Measurements from ENCODE around the gene RSRC2. TPM values are rescaled to one million over a fixed set of nuclear protein-coding genes. Genes with fewer than 3 reads are reported as not detected.

The RSRC2 gene
- total and polyA plus RNA-seq, 10 of the 15 experiments (the other 5 are each of a cell fraction or from before 2014, with no cell fraction given) = 49.8 to 112 (median 60.6) TPM

DNA sequence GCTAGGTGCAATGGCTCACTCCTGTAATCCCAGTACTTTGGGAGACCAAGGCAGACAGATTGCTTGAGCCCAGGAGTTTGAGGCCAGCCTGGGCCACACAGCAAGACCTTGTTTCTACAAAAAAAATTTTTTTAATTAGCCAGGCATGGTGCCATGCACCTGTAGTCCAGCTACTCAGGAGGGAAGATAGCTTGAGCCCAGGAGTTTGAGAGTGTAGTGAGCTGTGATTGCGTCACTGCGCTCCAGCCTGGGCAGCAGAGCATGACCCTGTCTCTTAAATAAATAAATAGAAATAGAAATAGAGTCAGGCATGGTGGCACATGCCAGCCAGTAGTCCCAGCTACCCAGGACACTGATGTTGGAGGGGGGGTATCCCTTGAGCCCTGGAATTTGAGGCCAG, 67.5 kb downstream of the RSRC2 start (continued):
- TF ChIP-seq, protein P1, sequence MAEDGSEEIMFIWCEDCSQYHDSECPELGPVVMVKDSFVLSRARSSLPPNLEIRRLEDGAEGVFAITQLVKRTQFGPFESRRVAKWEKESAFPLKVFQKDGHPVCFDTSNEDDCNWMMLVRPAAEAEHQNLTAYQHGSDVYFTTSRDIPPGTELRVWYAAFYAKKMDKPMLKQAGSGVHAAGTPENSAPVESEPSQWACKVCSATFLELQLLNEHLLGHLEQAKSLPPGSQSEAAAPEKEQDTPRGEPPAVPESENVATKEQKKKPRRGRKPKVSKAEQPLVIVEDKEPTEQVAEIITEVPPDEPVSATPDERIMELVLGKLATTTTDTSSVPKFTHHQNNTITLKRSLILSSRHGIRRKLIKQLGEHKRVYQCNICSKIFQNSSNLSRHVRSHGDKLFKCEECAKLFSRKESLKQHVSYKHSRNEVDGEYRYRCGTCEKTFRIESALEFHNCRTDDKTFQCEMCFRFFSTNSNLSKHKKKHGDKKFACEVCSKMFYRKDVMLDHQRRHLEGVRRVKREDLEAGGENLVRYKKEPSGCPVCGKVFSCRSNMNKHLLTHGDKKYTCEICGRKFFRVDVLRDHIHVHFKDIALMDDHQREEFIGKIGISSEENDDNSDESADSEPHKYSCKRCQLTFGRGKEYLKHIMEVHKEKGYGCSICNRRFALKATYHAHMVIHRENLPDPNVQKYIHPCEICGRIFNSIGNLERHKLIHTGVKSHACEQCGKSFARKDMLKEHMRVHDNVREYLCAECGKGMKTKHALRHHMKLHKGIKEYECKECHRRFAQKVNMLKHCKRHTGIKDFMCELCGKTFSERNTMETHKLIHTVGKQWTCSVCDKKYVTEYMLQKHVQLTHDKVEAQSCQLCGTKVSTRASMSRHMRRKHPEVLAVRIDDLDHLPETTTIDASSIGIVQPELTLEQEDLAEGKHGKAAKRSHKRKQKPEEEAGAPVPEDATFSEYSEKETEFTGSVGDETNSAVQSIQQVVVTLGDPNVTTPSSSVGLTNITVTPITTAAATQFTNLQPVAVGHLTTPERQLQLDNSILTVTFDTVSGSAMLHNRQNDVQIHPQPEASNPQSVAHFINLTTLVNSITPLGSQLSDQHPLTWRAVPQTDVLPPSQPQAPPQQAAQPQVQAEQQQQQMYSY (CRISPR knock-in tag; IDR thresholded peaks at IDR 0.05) = no peak
- TF ChIP-seq WRNIP1 (IDR thresholded peaks at IDR 0.05; ENCODE audit: borderline replicate concordance, low read depth, low read length) (no peak), IRF4 (IDR thresholded peaks at IDR 0.05; ENCODE audit: low read depth, low read length) (no peak), SREBF1 (IDR thresholded peaks at IDR 0.05; ENCODE audit: low read length) (no peak), YY1 (IDR thresholded peaks at IDR 0.05; ENCODE audit: low read depth, low read length) (no peak), POLR2AphosphoS2 (IDR thresholded peaks at IDR 0.05; ENCODE audit: low read depth, low read length) (no peak), RUNX3 (IDR thresholded peaks at IDR 0.05; ENCODE audit: low read length) (no peak)

DNA sequence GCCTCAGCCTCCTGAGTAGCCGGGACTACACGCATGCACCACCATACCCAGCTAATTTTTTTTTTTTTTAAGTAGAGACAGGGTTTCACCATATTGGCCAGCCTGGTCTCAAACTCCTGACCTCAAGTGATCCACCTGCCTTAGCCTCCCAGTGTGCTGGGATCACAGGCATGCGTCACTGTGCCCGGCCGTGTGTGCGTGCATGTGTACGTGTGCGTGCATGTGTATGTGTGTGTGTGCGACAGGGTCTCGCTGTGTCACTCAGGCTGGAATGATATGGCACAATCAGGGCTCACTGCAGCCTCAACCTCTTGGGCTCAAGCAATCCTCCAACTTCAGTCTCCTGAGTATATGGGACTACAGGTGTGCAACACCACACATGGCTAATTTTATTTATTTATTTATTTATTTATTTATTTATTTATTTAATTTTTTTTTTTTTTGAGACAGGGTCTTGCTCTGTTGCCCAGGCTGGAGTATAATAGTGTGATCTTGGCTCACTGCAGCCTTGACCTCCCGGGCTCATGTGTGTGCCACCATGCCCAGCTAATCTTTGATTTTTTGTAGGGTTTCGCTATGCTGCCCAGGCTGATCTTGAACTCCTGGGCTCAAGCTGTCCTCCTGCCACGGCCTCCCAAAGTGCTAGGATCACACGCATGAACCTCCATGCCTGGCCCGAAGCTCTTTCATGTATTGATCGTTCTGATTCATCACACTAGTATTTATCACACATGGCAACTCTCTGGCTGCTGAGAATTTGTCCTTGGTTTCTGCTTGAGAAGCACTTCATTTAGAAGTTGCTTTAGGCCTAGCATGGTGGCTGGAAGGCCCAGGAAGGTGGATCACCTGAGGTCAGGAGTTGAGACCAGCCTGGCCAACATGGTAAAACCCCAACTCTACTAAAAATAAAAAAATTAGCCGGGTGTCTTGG, 68.4 kb downstream of the RSRC2 start:
- in situ Hi-C loops (cut with MboI) = no loop called here
- Histone ChIP-seq H3K4me3 (no peak overlapping the region), H3K27ac (ENCODE audit: control insufficient read depth, insufficient read depth) (no peak overlapping the region), H4K20me1 (ENCODE audit: control insufficient read depth, insufficient read depth) (no peaks in the 10 kb centered on the region), H2AFZ (ENCODE audit: control insufficient read depth, low read depth, low read length) (peak overlapping the region; percentile 76), H3K9me3 (replicated peaks; ENCODE audit: control insufficient read depth, insufficient read depth, low read length) (no peaks in the 10 kb centered on the region), H3K27me3 (replicated peaks in 1 of 2; ENCODE audit: control insufficient read depth in 2 of 2, insufficient read depth in 2 of 2, low read length in 1 of 2) (no peaks in the 10 kb centered on the region), H3K4me1 (ENCODE audit: control insufficient read depth, insufficient read depth, low read length) (peaks cover 15% of the 10 kb centered on the region), H3K9ac (ENCODE audit: control insufficient read depth, insufficient read depth, low read length) (no peak overlapping the region), H3K4me2 (ENCODE audit: control insufficient read depth, insufficient read depth) (no peak overlapping the region; the same call in 1 of the 2 replicates), H3K36me3 (ENCODE audit: control insufficient read depth in 2 of 2, insufficient read depth in 2 of 2, low read length in 1 of 2) (no peaks in the 10 kb centered on the region), H3K79me2 (ENCODE audit: control insufficient read depth, insufficient read depth, low read length) (no peaks in the 10 kb centered on the region)
- ChIA-PET POLR2A (interaction anchor here (0.5 to 0.7 kb wide), 3 partner anchors 19 to 230 kb away, joined by 3 to 7 read pairs (median 3); no protein-coding TSS in a partner anchor), RAD21 (ENCODE audit: unreplicated experiment) (no interaction called here), CTCF (interaction anchor here (5.7 kb wide), 1 partner anchor 14 kb away, joined by 25 read pairs; no protein-coding TSS in a partner anchor), SMC1A (ENCODE audit: uncharacterized antibody, unreplicated experiment) (no interaction called here)
- ATAC-seq = no peak
- no peak for DNase-seq (ENCODE audit: low read depth, low spot score)
- 94% methylated on average over 17 of the region's 17 CpGs for WGBS (ENCODE audit: insufficient coverage, insufficient replicate concordance, low lambda C conversion rate, missing lambda C conversion rate)
- intact Hi-C loops (cut with micrococcal nuclease; ENCODE audit: unreplicated experiment) = no loop called here
- BruUV-seq (replicated peaks) = no TSS peak
- TF ChIP-seq, protein P2, sequence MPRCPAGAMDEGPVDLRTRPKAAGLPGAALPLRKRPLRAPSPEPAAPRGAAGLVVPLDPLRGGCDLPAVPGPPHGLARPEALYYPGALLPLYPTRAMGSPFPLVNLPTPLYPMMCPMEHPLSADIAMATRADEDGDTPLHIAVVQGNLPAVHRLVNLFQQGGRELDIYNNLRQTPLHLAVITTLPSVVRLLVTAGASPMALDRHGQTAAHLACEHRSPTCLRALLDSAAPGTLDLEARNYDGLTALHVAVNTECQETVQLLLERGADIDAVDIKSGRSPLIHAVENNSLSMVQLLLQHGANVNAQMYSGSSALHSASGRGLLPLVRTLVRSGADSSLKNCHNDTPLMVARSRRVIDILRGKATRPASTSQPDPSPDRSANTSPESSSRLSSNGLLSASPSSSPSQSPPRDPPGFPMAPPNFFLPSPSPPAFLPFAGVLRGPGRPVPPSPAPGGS (IDR thresholded peaks at IDR 0.05; ENCODE audit: borderline replicate concordance, insufficient read depth, low read depth, low read length, poor library complexity, severe bottlenecking) = peak; percentile 91
- no peak for TF ChIP-seq ZNF274 (IDR thresholded peaks at IDR 0.05; ENCODE audit: insufficient read depth, insufficient read length)
- no peak for FAIRE-seq
